Measurements from ENCODE around the gene SAA2. TPM values are rescaled to one million over a fixed set of nuclear protein-coding genes. Genes with fewer than 3 reads are reported as not detected.

The SAA2 gene
- total RNA-seq, 1 donor from 2014 or later = not detected

DNA sequence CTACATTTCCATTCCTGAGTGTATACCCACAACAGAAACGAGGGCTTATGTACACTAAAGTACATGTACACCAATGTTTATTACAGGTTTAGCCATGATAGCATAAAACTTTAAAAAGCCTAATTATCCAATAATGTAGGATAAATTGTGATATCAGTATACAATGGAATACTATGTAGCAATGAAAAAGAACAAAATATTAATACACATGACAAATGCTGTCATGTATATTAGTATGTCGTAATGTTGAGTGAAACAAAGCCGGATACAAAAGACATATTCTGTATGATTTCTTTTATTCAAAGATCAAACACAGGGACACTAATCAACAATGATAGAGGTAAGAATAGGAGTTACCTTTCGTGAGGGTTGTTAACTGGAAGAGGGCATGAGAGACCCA lies 14.6 kb downstream of the SAA2 start:
- Mint-ChIP-seq H3K4me1 (ENCODE audit: low read depth) (no peaks in the 10 kb centered on the region), H3K27me3 (peaks cover 9% of the 10 kb centered on the region), H3K27ac (no peak overlapping the region), H3K9me3 (ENCODE audit: low read depth) (no peaks in the 10 kb centered on the region), H3K36me3 (ENCODE audit: insufficient read depth) (no peaks in the 10 kb centered on the region), H3K4me3 (ENCODE audit: low read depth) (no peak overlapping the region)
- TF ChIP-seq, protein P1, sequence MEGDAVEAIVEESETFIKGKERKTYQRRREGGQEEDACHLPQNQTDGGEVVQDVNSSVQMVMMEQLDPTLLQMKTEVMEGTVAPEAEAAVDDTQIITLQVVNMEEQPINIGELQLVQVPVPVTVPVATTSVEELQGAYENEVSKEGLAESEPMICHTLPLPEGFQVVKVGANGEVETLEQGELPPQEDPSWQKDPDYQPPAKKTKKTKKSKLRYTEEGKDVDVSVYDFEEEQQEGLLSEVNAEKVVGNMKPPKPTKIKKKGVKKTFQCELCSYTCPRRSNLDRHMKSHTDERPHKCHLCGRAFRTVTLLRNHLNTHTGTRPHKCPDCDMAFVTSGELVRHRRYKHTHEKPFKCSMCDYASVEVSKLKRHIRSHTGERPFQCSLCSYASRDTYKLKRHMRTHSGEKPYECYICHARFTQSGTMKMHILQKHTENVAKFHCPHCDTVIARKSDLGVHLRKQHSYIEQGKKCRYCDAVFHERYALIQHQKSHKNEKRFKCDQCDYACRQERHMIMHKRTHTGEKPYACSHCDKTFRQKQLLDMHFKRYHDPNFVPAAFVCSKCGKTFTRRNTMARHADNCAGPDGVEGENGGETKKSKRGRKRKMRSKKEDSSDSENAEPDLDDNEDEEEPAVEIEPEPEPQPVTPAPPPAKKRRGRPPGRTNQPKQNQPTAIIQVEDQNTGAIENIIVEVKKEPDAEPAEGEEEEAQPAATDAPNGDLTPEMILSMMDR (IDR thresholded peaks at IDR 0.05; ENCODE audit: unreplicated experiment) = no peak
- no peak for DNase-seq (ENCODE audit: low spot score, unreplicated experiment)

DNA sequence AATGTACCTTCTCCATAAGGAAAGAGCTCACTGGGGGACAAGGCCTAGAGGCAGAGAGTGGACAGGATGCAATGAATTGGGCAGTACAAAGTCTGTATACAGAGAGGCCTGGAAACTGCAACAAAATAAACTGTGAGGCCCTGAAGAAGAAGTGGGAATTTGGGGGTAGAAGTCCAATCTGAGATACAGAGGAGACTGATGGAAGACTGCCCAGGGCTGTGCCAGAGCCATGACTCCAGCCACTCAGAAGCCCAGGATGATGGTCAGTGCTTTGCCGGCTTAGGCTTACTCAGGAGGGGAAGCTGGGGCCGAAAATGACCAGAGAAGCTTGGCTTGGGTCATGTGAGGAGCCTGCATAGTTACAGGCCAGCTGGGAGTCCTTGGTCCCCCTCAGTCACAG lies 17.6 kb downstream of the SAA2 start:
- H3K36me3 Mint-ChIP-seq (ENCODE audit: insufficient read depth) = no peaks in the 10 kb centered on the region
- H3K4me3 Mint-ChIP-seq (ENCODE audit: low read depth) = no peak overlapping the region
- H3K4me1 Mint-ChIP-seq (ENCODE audit: low read depth) = no peaks in the 10 kb centered on the region
- H3K27ac Mint-ChIP-seq = no peak overlapping the region
- H3K9me3 Mint-ChIP-seq (ENCODE audit: low read depth) = no peaks in the 10 kb centered on the region
- peaks cover 5% of the 10 kb centered on the region for H3K27me3 Mint-ChIP-seq
- TF ChIP-seq, protein P1 (IDR thresholded peaks at IDR 0.05; ENCODE audit: unreplicated experiment) = no peak
- DNase-seq (ENCODE audit: low spot score, unreplicated experiment) = no peak

DNA sequence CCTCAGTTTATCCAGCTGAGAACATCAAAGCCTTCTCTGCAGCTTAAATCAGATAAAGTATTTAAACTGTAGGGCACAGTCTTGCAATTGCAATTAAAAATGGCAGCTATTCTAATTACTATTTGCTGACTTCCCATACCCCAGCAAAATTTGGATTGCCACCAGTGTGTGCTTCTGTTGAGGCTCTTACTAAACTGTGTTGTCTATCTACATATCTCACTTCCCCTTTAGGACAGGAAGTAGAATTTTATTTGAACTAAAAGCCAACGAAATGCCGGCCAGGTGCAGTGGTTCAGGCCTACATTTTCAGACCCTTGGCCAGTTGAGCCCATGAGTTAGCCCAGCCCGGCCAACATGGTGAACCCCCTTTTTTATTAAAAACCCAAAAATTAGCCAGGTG lies 19.0 kb downstream of the SAA2 start:
- H3K27me3 Mint-ChIP-seq = peaks cover 3% of the 10 kb centered on the region
- no peak overlapping the region for H3K4me3 Mint-ChIP-seq (ENCODE audit: low read depth)
- DNase-seq (ENCODE audit: low spot score, unreplicated experiment) = no peak
- H3K27ac Mint-ChIP-seq = no peak overlapping the region
- H3K36me3 Mint-ChIP-seq (ENCODE audit: insufficient read depth) = no peaks in the 10 kb centered on the region
- no peaks in the 10 kb centered on the region for H3K4me1 Mint-ChIP-seq (ENCODE audit: low read depth)
- TF ChIP-seq, protein P1 (IDR thresholded peaks at IDR 0.05; ENCODE audit: unreplicated experiment) = no peak
- H3K9me3 Mint-ChIP-seq (ENCODE audit: low read depth) = peaks cover 3% of the 10 kb centered on the region

DNA sequence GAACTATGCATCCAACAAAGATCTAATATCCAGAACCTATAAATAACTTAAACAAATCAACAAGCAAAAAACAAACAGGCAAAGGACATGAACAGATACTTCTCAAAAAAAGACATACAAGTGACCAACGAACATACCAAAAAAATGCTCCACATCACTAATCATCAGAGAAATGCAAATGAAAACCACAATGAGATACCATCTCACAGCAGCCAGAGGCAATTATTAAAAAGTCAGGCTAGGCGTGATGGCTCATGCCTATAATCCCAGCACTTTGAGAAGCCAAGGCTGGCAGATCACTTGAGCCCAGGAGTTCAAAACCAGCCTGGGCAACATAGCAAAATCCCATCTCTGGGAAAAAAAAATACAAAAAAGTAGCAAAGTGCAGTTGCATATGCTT lies 22.6 kb downstream of the SAA2 start:
- Mint-ChIP-seq H3K9me3 (ENCODE audit: low read depth) (peaks cover 3% of the 10 kb centered on the region), H3K4me3 (ENCODE audit: low read depth) (no peak overlapping the region), H3K4me1 (ENCODE audit: low read depth) (no peaks in the 10 kb centered on the region), H3K36me3 (ENCODE audit: insufficient read depth) (no peaks in the 10 kb centered on the region), H3K27ac (no peak overlapping the region), H3K27me3 (peaks cover 5% of the 10 kb centered on the region)
- TF ChIP-seq, protein P1 (IDR thresholded peaks at IDR 0.05; ENCODE audit: unreplicated experiment) = no peak
- DNase-seq (ENCODE audit: low spot score, unreplicated experiment) = no peak

DNA sequence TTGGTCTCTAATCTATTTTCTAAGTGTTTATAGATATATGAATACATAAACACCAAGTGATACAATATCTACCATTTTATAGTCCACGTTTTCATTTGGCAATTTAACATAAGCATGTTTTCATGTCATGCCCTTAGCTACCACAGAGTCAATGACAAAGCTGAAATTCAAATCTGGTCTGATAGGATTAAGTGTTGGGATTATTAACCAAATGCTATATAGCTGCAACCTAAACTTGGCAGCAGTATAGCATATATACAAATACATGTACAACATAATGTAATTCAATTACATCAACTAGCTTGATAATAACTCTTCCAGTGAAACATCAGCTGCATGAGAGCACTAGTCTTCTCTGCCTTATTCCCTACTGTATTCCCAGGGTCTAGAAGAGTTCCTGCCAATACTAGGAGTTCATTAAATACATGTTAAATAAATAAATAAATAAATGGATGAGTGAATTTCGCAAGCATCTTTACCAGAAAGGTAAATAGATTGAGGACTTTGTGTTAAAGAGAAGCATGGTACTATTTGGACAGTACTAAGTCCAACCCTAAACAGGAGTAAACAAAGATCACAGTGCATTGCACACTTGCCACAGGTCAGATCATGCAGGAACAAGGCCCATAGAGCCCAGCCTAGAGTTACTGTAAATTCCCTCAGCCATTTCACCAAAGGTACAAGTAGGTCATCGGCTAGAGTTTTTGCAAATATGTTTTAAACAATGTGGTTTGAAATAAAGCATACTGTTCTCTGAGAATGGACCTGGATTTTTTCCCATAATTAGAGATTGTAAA lies 24.7 kb downstream of the SAA2 start:
- H3K36me3 Mint-ChIP-seq (ENCODE audit: insufficient read depth) = no peaks in the 10 kb centered on the region
- H3K27me3 Mint-ChIP-seq = peaks cover 12% of the 10 kb centered on the region
- no peak for DNase-seq (ENCODE audit: low spot score, unreplicated experiment)
- no peak overlapping the region for H3K4me3 Mint-ChIP-seq (ENCODE audit: low read depth)
- H3K27ac Mint-ChIP-seq = no peak overlapping the region
- H3K9me3 Mint-ChIP-seq (ENCODE audit: low read depth) = peaks cover 7% of the 10 kb centered on the region
- TF ChIP-seq, protein P1 (IDR thresholded peaks at IDR 0.05; ENCODE audit: unreplicated experiment) = no peak
- H3K4me1 Mint-ChIP-seq (ENCODE audit: low read depth) = no peaks in the 10 kb centered on the region

Data from progenitor cell of endocrine pancreas (in vitro differentiated cells).